Measurements from ENCODE around the gene NUP98.

The NUP98 gene

GRCh38 chr11:3797329-3798090 lies at the start of gene NUP98:
TSS of gene NUP98 (minus strand) at chr11:3797554. CDS start at chr11:3782117, 15,437 bp downstream.
- DNase-seq, result peak; percentile 99

GRCh38 chr11:3845670-3846069 lies 48.3 kb upstream of the NUP98 start:
- no peak for DNase-seq

- no peak for DNase-seq
Observed at GRCh38 chr11:3845246-3845645, 47.9 kb upstream of the NUP98 start.

GRCh38 chr11:3843326-3843725 lies 46.0 kb upstream of the NUP98 start:
- DNase-seq, result no peak

GRCh38 chr11:3841426-3842350 lies 44.3 kb upstream of the NUP98 start:
- DNase-seq, result peak; percentile 66

- peak; percentile 48 for DNase-seq
Observed at GRCh38 chr11:3840870-3841425, 43.6 kb upstream of the NUP98 start, which contains the start of gene RHOG. TSS of gene RHOG (minus strand) at chr11:3840959. CDS start at chr11:3828138, 12,821 bp downstream.

- no peak for DNase-seq
Observed at GRCh38 chr11:3840004-3840869, 42.9 kb upstream of the NUP98 start.

GRCh38 chr11:3838504-3838903 lies 41.1 kb upstream of the NUP98 start:
- no peak for DNase-seq

- DNase-seq, result no peak
Observed at GRCh38 chr11:3837793-3838192, 40.4 kb upstream of the NUP98 start.

- DNase-seq, result no peak
Observed at GRCh38 chr11:3836903-3837302, 39.5 kb upstream of the NUP98 start.

- DNase-seq, result no peak
Observed at GRCh38 chr11:3835751-3836150, 38.4 kb upstream of the NUP98 start.

GRCh38 chr11:3834664-3835461 lies 37.5 kb upstream of the NUP98 start:
- no peak for DNase-seq

- DNase-seq, result no peak
Observed at GRCh38 chr11:3834349-3834663, 37.0 kb upstream of the NUP98 start.

- DNase-seq, result no peak
Observed at GRCh38 chr11:3833449-3833848, 36.1 kb upstream of the NUP98 start.

GRCh38 chr11:3832816-3833215 lies 35.5 kb upstream of the NUP98 start:
- no peak for DNase-seq

- DNase-seq, result no peak
Observed at GRCh38 chr11:3831378-3832239, 34.3 kb upstream of the NUP98 start.

- DNase-seq, result no peak
Observed at GRCh38 chr11:3830730-3831129, 33.4 kb upstream of the NUP98 start.

GRCh38 chr11:3830088-3830487 lies 32.7 kb upstream of the NUP98 start:
- no peak for DNase-seq

GRCh38 chr11:3827434-3828186 lies 30.3 kb upstream of the NUP98 start:
- DNase-seq, result no peak

GRCh38 chr11:3826721-3827120 lies 29.4 kb upstream of the NUP98 start:
- no peak for DNase-seq

All from NCI-H1092 (cell line).